GM10266 (cell line): Measurements from ENCODE around the gene KBTBD3.

ENCODE experiments used
- DNase-seq: peaks from one replicate; pipeline ENCODE4 v3.0.0; 2012; ENCODE audit errors: extremely low spot score
- TF ChIP-seq, protein P1 (sequence below): IDR thresholded peaks from 2 replicates; pipeline ENCODE4 v1.5.1; 2012; ENCODE audit warnings: mild to moderate bottlenecking, low read depth; ENCODE audit not compliant: control insufficient read depth, insufficient read depth; ENCODE audit errors: missing control alignments

KBTBD3 gene

DNA sequence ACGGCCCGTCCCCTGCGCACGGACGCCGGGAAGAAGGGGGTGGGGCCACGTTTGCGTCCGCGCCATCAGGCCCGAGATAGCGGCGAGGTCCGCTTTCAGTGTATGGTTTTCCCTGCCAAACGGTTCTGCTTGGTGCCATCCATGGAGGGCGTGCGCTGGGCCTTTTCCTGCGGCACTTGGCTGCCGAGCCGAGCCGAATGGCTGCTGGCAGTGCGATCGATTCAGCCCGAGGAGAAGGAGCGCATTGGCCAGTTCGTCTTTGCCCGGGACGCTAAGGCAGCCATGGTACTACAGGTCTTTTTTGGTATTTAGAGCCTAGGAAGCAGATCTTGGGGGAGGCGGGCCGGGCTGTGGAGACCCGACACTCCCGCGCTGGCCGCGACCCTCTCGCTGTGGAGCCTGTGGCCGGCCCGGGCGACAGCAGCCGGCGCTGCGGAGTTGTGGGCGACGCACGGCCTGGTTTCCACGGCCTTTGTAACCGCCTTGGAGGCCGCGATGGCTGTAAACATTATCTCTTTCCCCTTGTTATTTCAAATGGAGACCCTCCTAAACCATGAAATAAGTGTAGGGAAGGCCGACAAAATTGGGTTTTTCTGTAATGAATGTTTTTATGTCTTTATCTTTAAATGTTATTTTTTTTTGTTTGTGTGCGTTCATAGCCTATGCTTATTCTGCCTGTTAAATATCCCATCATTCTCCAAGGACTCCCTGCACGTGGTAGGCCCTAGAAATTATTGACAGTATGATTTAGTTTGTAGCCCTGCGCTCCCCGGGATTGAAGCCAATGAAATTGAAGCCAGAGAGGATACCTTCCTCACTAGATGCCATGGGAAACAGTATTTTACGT, 685 bp upstream of the KBTBD3 start, which contains the start of gene AASDHPPT:
TSS of gene AASDHPPT (plus strand) at position 54 of the 847 bp plus-strand sequence. CDS start at position 103, 49 bp downstream.
- TF ChIP-seq, protein P1, sequence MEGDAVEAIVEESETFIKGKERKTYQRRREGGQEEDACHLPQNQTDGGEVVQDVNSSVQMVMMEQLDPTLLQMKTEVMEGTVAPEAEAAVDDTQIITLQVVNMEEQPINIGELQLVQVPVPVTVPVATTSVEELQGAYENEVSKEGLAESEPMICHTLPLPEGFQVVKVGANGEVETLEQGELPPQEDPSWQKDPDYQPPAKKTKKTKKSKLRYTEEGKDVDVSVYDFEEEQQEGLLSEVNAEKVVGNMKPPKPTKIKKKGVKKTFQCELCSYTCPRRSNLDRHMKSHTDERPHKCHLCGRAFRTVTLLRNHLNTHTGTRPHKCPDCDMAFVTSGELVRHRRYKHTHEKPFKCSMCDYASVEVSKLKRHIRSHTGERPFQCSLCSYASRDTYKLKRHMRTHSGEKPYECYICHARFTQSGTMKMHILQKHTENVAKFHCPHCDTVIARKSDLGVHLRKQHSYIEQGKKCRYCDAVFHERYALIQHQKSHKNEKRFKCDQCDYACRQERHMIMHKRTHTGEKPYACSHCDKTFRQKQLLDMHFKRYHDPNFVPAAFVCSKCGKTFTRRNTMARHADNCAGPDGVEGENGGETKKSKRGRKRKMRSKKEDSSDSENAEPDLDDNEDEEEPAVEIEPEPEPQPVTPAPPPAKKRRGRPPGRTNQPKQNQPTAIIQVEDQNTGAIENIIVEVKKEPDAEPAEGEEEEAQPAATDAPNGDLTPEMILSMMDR: peak; percentile 6
- DNase-seq: no peak

DNA sequence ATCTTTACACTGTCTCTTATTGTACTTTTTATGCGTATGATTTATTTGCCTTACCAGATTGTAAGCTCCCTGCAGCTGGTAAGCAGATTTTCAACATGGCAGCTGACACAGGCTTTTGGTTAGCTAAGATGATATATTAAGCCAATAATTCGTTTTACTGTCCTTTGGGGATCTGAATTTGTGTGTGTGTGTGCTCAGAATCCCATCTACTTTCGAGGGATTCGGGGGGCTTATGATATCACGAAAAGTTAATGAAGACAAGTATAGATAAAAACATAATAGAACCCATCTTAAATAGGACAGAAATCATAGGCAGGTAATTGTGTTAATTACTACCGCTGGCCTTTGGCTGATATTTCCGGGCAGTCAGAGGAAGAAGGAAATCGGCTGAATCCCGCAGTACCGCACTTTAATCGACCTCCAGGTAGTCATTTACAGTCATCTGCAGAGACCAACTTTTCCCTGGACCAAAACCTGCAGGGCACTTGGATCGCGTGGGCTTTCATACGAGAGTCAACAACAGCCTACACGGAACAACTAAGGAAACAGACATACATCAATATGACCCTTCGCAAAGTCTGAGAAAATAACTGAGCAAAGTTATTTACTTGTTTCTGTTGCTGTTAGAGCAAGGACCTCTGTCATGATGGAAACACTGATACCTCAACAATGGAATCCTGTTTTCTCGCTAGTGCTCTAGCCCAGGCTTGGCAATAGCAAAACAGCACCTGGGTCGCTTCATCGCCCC, 802 bp downstream of the KBTBD3 start:
- no peak for DNase-seq
- TF ChIP-seq, protein P1: no peak

DNA sequence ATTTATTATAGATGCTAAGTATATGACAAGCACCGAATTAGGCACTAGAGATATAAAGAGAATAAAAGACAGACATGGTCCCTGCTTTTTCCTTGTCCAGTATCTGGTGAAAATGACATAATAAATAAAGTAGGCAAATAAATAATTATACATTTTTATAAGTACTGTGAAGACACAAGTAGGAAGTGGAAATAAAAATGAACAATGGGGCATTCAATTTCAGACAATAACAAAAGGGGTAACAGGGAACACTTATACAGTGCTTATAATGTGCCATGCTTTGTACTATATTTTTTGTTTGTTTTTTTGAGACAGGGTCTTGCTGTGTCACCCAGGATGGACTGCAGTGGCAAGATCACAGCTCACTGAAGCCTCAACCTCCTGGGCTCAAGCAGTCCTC, 4.3 kb downstream of the KBTBD3 start:
- TF ChIP-seq, protein P1: no peak
- DNase-seq: no peak

DNA sequence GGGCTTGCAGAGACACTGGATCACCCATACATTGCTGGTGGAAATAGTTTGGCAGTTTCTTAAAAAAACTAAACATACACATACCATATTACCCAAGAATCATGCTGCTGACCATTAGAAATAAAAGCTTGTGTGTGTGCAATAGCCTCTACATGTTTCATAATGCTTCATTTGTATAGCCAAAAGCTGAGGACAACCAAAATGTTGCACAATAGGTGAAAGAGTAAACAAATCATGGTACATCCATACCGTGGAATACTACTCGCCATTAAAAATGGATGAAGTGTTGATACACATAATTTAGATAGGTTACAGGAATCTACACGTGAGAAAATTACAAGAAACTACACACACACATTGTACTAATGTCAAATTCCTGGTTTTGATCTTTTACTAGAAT, 6.5 kb downstream of the KBTBD3 start:
- TF ChIP-seq, protein P1: no peak
- no peak for DNase-seq

DNA sequence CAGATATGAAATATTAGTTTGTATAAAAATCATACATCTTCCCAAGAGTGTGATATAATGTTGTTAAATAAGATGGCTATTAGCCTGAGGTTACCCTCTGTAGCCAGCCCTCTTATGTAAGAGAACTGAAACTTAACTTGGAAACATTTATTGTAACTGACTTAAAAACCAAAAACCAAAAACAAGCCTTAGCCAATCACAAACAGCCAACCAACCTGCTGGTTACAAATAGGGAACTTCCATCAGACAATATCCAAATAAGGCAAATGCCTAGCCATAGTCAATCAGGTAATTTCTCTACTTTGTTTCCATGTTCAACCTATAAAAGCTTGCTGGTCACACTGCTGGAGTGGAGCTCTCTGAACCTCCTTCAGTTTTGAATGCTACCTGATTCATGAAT, 14.1 kb downstream of the KBTBD3 start:
- DNase-seq: no peak
- TF ChIP-seq, protein P1: no peak

DNA sequence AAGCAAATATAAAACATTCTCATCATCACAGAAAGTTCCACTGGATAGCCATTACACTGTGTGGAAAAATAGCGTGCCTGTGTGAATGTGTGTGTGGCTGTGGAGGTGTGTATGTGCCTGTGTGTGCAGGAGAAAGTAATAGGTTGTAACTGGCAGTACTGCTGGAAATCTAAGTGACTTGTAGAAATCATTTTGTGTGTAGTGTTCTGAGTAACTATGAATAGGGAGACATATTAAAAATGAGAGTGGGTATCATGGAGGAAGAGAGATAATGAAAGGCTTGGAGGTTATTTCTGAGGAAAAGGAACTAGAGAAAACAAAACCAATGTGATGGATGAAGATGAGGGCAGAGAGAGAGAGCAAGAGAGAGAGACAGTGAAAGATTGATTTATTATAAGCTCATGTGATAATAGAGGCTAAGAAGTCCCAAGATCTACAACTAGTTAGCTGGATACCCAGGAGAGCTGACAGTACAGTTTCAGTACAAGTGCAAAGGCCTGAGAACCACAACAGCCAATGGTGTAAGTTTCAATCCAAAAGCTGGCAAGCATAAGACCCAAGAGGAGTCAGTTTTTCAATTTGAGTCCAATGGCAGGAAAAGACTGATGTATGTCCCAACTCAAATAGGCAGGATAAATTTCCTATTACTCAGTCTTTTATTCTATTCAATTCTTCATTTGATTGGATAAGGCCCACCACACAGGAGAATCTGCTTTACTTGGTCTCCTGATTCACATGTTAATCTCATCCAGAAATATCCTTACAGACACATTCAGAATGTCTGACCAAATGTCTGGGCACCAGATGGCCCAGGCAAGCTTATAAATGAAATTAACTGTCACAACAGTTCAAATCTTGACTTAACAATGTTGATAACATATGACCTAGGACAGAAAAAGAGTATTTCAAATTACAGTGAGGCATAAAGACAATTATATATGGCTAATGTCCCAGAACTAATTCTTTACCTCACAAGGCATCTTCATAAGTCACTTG, 14.9 kb downstream of the KBTBD3 start:
- no peak for DNase-seq
- TF ChIP-seq, protein P1: no peak
